Measurements from ENCODE around the gene NR5A1.
A peak's percentile ranks its signal among the peaks of the same experiment; 100 is the strongest.

NR5A1 gene

DNA sequence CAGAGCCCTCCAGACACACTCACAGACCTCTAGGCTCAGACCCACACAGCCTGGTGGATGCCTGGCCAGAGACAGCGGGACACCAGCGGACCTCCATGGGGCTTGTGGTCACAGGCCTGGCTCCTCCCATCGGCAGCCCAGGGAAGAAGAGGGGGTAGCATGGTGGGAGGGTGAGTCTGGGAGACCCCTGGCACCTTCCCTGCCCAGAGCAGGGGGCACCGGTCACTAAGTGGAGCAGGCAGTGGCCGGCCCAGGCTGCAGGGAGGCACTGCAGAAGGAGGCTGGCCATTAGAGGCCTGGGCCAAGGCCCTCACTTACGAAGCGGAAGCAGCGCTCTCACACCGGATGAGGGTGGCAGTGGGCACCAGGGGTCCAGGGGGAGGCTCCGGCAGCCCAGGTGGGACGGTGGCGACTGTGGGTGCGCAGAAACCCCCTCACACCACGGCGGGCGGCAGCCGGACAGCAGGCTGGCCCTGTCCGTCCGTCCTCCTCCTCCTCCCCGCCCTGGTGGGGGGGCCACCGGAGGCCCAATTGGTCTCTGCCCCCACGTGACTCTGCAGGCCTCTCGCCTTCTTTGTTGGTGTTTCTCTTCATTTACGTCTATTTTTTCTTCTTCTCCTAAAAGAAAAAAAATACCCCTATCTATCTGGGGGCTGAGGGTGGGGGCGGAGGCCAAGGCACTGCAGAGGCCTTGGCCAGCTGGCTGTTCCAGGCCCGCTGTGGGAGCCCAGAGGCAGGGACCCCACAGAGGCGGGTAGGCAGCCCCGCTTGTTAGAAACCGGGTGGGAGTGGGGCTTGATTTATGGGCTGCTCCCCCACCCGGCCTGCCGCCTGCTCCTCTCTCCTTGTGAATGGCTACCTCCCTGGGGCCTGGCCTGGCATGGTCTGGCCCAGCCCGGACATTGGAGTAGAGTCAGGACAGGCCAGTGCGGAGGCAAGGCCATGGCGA, at the start of gene NR5A1:
TSS of gene NR5A1 (minus strand) at position 469 of the 949 bp plus-strand sequence. CDS start 4,004 bp downstream, outside the sequence.
- no peak for DNase-seq

DNA sequence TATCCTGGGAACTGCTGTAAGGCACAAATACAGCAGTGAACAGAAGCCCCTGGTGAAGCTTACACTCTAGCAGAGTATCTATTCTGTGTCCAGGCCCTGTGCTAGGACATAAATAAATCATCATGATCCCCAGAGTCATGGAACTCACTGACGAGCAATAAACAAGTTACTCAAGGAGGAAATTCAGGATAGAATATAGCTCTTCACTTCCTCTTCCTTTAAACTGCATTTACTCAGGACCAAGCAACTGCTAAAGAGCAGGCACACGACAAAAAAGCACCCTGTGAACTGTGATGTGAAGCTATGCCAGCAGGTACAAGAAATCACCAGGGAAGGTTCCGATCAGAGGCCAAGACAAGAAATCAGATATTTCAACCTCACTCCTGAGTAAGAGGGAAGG, 47.8 kb upstream of the NR5A1 start:
- no peak for DNase-seq

DNA sequence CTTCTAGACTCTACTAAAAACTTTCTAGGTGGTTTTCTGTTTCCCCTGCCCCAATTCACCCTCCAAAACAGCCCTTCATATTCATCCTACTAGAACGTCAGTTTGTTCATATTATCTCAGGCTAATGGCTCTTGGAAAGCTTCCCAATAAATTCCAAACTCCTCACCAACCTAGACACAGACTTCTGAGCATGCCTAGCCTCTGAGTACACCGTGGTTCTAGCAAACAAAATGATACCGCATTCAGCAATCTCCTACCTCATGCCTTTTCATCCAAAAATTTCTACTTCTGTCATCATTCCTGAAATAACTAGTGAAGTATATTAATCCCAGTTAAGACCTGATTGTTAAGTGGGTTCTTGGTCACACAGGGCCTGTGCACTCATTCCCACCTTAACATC, 46.5 kb upstream of the NR5A1 start:
- no peak for DNase-seq

DNA sequence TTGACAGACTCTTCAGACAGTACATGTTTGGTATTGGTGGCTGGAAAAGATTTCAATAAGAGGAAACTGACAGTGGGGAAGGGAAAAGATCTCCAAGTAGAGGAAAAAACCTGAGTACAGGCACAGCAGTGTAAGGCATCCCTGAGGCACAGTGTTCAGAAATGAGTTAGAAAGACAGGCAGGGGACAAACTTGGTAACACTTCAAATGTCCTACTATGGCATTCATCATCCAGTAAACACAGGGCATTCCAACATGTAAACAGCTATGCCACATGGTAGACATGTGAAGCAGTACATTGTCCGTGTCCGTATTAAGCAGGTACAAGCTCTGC, 45.0 kb upstream of the NR5A1 start:
- DNase-seq, result no peak

DNA sequence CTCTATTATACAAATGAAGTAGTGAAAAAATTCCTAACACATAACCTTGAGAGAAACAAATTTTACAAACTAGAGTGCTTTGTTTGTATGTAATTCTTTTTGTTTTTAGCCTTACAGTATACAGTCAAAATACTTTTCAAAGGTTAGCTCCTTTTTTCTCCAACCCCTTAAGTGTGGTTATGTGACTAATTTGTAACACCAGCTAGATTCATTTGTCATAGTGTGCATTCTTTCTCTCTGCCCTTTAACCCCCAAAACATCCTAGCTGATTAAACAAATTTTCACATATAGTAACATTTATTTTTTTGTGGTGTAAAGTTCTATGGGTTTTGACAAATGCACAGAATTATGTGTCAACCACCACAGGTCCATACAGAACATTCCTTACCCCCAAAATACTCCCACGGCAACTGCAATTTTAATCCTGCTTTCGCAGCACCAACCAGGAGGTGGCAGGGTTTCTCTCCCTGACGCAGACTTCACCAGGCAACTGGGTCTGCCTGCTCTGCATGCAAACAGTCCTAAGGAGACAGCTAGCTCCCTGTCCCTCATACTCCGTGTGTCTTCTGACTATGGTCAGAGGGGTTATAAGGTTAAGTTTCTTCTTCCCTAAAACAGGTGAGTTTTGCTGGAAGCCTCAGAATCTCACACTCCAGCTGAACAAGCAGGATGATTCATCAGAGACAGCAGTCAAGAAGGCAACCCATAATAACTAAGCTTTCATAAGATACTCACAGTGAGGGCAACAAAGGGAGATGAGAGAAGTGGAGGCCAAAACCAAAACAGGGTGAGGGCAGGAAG, 44.5 kb upstream of the NR5A1 start:
- DNase-seq, result peak; percentile 51

DNA sequence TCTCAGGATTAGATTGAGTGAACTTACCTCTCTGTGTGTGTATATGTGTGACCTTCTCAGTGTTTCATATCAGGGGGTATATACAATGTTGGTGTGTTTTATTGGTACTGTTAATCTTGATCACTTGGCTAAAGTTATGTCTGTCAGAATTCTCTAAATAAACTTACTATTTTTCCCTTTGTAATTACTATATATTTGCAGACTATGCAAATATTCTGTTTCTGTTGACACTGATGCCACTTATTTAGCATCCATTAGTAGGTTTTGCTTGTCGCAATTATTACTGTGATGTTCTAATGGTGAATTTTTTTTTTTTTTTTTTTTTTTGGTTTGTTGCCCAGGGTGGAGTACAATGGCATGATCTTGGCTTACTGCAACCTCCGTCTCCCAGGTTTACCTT, 42.9 kb upstream of the NR5A1 start:
- no peak for DNase-seq

DNA sequence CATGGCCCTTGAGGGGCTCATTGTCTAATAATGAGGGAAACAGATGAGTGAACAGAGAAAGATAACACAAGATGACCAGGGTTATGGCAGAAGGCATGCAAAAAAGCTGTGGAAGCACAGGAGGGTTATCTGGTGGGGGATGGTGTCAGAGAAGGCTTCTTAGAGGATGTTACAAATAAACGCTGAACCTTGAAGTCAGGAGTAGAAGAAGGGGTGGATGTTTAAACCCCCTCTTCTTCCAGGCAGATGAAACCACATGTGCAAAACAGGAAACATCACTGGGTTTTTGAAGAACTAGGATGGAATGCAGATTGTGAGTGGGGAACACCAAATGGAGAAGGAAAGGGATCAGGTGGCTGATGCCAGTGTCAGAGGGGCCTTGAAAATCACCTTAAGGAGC, 41.8 kb upstream of the NR5A1 start:
- DNase-seq, result no peak

DNA sequence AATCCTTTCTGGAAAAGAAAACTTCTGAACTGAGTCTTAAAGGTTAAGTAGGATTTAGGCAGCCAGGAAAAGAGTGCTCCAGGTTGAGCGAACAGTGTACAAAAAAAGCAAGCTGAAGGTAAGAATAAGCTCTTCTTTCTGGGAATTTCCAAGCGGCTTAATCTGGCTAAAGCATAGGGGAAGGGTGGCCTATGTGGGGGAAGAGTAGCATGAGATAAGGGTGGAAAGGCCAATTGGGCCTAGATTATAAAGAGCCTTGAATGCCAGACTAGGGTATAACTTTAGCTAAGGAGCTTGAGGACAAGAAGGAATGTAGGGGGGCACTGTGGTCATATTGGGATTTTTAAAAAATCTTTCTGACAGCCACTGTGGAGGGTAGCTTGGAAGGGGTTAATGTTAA, 37.3 kb upstream of the NR5A1 start:
- DNase-seq, result no peak

DNA sequence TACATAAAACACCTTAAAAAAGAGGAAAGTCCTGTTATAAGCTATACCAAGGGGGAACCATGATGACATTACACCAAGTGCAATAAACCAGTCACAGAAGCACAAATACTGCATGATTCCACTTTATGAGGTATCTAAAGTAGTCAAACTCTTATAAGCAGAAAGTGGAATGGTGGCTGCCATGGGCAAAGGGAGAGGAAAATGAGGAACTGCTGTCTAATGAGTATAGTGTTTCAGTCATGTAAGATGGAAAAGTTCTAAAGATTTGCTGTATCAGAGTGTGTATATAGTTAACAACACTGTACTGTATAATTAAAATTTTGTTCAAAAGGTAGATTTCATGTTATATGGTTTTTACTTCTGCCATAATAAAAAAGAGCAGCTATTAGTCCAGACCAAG, 34.6 kb upstream of the NR5A1 start:
- DNase-seq, result no peak

DNA sequence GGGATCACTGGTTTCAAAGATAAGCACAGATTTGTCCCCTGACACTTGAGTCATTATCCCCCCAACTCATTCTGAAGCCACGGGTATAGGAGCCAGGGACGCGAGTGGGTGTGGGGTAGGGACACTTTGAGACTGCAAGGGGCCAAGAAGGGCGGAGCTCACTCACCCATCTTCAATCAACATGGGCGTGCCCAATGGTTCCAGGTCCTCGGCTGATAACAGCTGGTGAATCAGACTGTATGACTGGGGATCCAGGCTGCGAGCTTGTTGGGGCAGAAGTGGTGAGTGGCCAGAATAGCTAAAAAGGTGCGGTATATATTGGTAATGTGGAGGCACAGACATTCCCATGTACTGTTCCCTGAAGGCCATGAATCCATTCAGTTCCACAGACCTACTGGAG, 30.7 kb upstream of the NR5A1 start:
- DNase-seq, result no peak

DNA sequence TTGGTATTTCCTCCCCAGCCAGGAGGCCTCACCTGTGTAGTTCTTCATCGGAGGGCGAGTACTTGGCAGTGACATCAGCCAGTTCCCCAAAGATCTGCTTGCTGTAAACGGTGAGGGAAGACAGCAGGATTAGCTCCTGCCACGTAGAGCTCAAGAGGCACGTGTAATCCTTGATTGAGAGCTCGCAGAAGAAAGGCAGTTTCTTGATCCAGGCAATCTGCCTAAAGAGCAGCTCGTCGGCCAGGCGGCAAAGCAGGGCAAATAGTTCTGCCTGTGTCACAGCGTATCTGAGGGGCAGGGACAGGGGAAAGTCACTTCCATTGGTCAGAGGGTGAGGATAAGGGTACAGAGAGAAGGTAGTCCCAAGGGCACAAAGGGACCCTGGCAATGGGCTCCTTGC, 28.6 kb upstream of the NR5A1 start:
- DNase-seq, result no peak

DNA sequence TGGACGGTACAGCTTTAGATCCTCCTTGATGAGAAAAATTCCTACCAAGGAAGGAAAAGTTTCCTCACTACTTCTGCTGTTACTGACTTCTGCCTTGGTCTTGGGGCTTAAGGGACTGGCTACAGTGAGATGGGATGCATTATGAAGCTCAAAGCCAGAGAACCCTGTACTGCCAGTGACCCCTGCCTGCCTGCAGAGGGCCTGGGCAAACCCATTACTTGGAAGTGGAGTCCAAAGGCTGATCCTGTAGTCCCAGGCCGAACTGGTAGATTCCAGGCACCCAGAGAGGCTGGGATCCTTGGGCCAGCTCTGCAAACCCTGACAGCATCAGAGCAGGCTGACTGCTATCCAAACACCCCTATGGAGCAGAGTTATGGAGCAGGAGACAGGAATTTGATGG, 25.7 kb upstream of the NR5A1 start:
- no peak for DNase-seq

DNA sequence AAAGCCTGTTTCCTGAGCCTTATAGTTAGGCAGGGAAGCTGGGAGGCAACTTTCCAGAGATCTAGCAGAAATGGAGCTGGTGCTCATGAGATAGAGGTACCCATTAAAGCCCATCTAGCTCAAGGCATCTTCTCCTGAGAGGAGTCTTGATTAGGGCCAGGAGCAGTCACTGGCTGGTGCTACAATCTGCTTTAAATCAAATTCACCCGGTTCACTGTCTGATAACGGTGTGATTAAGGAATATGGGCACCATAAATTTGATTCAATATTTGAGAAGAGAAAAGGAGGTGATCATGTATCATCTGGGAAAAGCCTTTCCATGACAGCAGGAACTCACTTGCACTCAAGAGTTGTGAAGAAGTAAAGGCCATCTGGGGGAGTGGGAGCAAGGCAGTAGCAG, 23.9 kb upstream of the NR5A1 start:
- DNase-seq, result no peak

DNA sequence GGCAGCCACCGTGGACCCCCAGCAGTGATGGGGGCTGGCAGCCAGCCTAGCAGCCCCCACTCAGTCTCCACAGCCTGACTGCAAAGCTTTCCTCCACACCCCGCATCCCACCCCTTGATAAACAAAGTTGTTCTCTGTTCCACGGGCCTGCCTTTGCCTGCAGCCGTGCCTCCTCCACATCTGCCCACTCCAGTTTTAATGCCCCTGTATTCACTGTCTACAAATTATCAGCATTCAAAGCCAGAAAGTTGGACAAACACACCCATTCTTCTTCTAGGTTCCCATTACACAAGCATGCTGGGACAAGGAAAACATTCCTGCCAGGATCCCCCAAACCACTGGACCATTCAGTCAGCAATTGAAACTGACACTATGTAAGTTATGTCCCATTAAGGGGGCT, 23.0 kb upstream of the NR5A1 start:
- no peak for DNase-seq

DNA sequence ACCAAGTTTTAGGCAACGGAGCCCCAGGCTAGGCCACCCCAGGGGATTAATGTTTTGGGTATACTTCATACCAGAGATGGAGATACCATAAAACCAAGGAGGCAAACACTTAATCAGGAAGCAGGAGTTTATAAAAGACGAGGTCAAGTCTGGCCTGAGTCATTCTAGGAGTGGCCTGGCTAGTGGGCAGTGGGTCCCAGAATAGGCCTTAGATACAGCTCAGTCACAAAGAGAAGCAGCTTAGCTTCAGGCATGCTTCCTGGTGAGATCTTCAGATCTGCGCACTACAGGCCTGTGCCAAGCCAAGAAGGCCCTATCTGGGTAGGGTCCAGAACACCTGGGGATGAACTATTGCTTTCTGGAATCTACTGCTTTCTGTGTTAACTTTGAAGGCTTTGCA, 20.6 kb upstream of the NR5A1 start:
- DNase-seq, result no peak

DNA sequence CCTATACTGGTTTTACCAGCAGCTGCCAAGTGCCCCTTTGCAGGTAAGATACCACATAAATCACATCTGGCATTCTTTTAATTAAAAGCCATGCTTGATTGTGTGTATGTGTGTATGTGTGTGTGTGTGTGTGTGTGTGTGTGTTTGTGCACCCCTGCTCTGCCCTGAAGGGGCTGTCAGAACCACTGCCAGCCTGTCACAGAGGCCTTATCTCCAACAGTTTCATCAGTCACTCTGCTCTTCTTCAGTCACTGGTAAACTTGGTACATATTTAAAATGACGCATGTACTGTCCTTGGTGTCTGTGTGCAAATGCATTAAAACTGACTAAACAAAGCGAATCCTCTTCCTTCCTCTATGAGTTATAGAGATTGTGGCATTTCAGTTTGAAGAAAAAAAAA, 19.0 kb upstream of the NR5A1 start:
- no peak for DNase-seq

DNA sequence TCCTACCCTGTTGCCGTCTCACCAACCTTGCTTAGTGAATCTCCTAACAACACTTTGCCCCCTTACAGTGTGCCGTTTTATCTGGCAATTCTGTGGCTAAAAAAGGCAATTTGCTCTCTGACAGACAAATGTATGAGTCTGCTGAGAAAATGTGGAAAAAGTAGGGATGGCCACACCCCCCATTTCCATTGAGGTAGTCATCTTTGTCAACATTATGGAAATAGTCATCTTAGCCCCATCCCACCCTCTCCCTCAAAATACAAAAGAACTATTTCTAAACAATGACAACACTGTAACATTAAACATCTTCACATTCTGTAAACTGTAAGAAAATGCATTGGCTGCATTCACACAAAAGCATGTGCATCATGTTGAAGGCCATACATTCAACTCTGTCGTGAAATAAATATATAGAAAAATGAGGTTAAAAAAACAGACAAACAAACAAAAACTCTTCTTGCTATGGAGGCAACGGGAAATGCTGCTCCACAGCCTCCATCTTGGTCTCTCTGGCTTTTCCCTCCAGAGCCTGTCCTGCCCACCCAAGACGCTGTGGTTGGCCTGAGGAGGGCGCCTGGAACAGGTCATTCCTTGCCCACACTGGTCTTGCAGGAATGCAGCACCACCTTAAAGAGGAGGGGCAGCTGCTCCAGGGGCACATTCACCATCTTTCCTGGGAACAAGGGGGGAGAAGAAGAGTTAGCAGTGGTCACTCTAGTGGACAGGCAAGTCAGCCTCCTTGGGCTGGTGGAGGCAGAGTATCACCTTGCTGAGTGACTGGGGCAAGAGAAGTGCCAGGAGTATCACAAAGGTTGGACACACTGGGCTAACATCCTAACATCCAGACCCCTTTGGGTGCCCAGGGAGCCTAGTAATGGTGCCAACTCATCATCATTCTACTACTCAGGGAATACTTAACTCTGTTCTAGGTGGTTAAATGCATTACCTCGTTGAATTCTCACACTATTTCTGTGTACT, 15.2 kb upstream of the NR5A1 start:
- no peak for DNase-seq

DNA sequence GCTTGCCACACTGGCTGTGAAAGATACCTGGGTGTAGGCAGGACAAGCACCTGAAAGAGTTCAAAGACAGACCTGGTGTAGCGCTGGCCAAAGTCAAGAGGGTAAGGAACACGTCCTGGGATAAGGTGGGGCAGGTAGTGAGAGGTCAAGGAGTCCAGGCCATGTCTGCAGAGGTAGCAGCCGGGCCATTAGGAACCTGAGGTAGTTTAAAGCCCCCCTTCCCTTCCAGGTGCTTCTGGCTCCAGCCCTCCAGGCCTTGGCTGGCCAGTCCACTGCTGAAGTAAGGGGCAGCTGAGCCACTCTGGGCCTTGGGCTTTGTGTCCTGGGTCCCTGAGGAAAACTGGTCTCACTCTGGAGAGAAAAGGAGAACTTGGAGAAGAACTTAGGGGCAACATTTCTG, 13.9 kb upstream of the NR5A1 start:
- no peak for DNase-seq

DNA sequence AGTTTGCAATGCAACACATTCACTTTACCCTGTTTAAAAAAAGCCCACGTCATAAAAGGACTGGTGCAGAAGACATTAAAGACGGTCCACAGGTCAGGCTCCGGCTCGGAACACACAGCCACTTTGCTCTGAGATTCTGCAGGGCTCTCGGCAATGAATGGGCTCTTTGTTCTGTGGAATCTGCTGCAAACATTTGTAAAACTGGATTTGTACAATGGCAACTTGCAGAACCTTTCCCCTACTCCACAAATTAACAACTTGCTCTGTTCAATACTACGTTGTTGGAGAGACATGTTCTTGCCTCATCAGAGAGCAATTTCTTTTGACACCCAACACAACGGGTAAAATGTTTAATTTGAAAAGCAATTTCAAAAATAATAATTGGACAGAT, 13.0 kb upstream of the NR5A1 start:
- DNase-seq, result no peak

DNA sequence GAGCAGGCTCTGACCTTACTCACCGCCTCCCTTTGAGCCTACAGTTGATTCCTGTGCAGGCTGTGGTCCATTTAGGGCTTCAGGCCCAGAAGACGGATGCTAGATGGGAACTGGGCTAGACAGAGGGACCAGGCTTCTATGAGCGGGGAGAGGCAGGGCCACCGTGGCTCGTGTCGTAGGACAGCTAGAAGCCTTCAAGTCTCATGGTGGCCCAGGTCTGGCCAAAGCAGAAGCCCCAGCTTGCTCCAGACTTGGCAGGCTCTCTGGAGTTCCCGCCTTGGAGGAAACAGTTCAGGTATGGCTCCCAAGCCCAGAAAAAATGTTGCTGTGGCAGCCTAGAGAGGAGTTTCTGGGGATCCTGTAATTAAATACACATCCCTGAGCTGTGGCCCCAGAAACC, 10.9 kb upstream of the NR5A1 start:
- no peak for DNase-seq

DNA sequence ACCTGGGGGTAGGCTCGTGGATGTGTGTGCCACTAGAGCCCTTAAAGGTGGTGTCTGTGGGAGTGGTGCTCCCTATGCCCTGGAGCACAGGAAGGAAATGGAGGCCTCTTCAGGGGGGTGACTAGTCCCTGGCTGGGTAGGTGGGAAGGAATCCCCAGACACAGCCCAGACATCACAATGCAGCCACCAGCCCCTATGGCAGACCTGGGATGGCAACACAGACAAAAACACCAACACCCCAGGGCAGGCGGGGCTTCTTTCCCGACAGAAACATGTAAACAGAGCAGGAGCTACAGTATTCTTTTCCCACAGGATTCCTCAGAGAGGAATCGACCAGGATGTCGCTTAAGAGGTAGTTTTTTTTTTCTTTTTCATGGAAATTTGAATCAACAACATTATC, 10.4 kb upstream of the NR5A1 start:
- no peak for DNase-seq

DNA sequence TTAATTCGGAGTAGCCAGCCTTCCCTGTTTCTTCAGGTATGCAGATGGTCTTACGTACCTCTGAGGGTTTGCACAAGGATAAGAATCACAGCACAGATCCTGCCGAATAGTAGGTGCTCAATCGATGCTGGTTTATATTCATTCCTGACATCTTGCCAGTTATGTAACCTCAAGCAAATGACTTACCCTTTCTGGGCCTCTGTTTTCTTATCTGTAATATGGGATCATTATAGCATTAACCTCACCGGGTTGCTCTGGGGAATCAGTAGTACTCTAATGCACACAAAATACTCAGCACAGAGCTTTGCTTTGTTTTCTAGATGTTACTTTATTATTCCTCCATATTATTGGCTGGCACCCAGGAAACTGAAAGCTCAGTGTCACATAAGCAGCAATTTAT, 7.7 kb upstream of the NR5A1 start:
- DNase-seq, result no peak

DNA sequence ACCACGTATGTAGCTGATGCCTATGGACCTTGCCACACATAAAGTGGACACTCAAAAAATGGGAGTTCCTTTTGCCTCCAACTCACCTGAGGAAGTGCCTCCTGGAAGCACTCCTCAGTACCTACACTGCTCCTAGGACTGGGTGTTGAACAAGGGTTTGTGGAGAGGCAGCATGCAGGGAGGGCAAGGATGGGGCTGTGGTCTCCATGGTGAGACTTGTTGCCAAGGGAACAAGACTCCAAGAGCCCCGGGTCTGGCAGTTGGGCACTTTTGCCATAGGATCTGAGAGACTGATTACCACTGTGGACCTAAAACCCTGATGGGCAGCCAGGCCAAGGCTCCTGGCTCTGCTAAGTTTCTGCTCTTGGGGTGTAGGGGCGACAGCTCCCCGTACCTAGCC, 6.9 kb upstream of the NR5A1 start:
- no peak for DNase-seq
